ENCODE measurements around the gene SIK2. TPM values are rescaled to one million over a fixed set of nuclear protein-coding genes. Genes with fewer than 3 reads are reported as not detected.
"Not testable (repeated sequence)": the region's sequence is repeated elsewhere in the genome, so short reads cannot be mapped to it uniquely, and the experiment has no call there.

SIK2 gene
- total and polyA plus RNA-seq, 2 donors: 4.5 to 5.3 TPM

- Histone ChIP-seq H3K27me3 (ENCODE audit: control insufficient read depth in 2 of 2, insufficient read depth in 1 of 2, low read length in 1 of 2) (no peaks in the 10 kb centered on the region), H3K9me3 (ENCODE audit: control insufficient read depth in 2 of 2, insufficient read depth in 1 of 2, low read length in 1 of 2) (no peaks in the 10 kb centered on the region), H3K27ac (ENCODE audit: low read depth in 1 of 2, low read length in 1 of 2) (no peak overlapping the region), H3K4me3 (ENCODE audit: low read length in 2 of 2) (no peak overlapping the region), H3K4me1 (ENCODE audit: control insufficient read depth in 2 of 2, insufficient read depth in 2 of 2, low read length in 2 of 2) (no peaks in the 10 kb centered on the region), H3K36me3 (ENCODE audit: control insufficient read depth in 2 of 2, insufficient read depth in 2 of 2, low read length in 1 of 2) (peaks cover 0 to 14% of the 10 kb centered on the region in 2 donors)
- no peak for DNase-seq (ENCODE audit: low read depth in 6 of 9, low spot score in 9 of 9)
- WGBS: 96% methylated on average over 4 of the region's 4 CpGs
These were observed 35.6 kb downstream of the SIK2 start for GRCh38 chr11:111637885-111638284.

DNA sequence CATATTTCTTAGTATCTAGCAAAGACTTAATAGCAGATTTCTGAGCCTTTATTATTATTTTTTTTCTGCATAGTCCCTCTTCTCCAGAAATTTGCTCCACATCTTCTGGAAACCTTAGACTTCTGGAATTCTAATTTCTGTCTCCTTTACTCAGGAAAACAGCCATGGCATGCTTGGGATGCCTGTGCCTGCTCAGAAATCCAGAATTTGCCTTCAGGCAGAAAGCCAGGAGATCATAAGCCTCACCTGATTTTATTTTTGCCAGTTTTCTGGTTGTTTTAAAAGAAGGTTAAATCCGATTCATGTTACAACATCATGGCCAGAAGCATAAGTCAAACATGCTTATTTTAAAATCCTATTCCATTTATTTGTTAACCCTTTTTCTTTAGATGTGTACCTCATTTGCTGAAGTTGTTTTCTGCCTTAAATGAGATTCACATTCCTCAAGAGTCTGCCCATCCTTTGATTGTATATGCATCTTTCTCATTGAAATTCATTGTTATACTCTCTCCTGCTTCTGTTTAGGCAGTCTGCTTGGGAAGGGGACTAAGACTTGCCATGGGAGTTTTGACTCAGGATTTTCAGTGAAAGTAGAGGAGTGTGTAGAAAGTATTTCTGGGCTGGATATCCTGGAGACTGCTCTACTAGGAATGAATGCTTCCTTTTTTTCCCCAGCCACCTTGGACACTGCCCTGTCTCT, 37.1 kb downstream of the SIK2 start:
- WGBS: 96% methylated on average over 1 of the region's 1 CpG
- Histone ChIP-seq H3K4me3 (ENCODE audit: low read length in 2 of 2) (no peak overlapping the region), H3K27ac (ENCODE audit: low read depth in 1 of 2, low read length in 1 of 2) (no peak overlapping the region), H3K9me3 (ENCODE audit: control insufficient read depth in 2 of 2, insufficient read depth in 1 of 2, low read length in 1 of 2) (no peaks in the 10 kb centered on the region), H3K36me3 (ENCODE audit: control insufficient read depth in 2 of 2, insufficient read depth in 2 of 2, low read length in 1 of 2) (peaks cover 0 to 14% of the 10 kb centered on the region in 2 donors), H3K27me3 (ENCODE audit: control insufficient read depth in 2 of 2, insufficient read depth in 1 of 2, low read length in 1 of 2) (no peaks in the 10 kb centered on the region), H3K4me1 (ENCODE audit: control insufficient read depth in 2 of 2, insufficient read depth in 2 of 2, low read length in 2 of 2) (no peaks in the 10 kb centered on the region)
- DNase-seq (ENCODE audit: low read depth in 6 of 9, low spot score in 9 of 9): no peak

DNA sequence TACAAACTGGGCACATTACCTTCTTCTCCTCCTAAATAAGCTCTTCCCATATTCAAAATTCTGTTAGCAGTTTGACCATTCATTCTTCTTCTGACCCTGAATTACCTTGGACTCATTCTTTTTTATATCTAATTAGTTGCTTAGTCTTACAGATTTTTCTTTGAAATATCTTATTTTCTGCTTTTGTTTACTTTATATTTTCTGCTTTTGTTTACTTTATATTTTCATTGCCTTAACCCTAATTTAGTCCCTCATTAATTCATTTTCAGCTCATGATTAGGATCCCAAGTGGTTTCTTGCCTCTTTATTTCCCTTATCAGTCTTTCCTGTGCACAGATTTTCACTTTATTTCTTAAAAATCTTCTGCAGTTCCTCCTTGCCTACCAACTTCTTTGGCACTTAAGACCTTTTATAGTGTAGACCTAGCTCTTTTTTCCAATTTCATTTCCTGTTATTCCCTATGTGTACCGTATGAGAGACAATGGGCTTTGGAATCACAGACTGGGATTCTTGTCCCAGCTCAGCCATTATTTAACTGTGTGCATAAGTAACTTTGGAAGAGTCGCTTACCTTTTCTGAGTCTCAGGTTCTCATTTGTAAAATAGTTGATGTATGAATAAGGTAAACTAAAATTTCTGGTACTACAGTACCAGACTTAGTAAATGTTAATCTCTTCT, 39.2 kb downstream of the SIK2 start:
- DNase-seq (ENCODE audit: low read depth in 6 of 9, low spot score in 9 of 9): no peak
- WGBS: 96% methylated on average over 2 of the region's 2 CpGs
- no peak overlapping the region for H3K4me3 ChIP-seq (ENCODE audit: low read length in 2 of 2)
- no peaks in the 10 kb centered on the region for H3K27me3 ChIP-seq (ENCODE audit: control insufficient read depth in 2 of 2, insufficient read depth in 1 of 2, low read length in 1 of 2)
- H3K9me3 ChIP-seq (ENCODE audit: control insufficient read depth in 2 of 2, insufficient read depth in 1 of 2, low read length in 1 of 2): no peaks in the 10 kb centered on the region
- H3K36me3 ChIP-seq (ENCODE audit: control insufficient read depth in 2 of 2, insufficient read depth in 2 of 2, low read length in 1 of 2): peaks cover 0 to 14% of the 10 kb centered on the region in 2 donors
- no peaks in the 10 kb centered on the region for H3K4me1 ChIP-seq (ENCODE audit: control insufficient read depth in 2 of 2, insufficient read depth in 2 of 2, low read length in 2 of 2)
- H3K27ac ChIP-seq (ENCODE audit: low read depth in 1 of 2, low read length in 1 of 2): no peak overlapping the region

- DNase-seq (ENCODE audit: low read depth in 6 of 9, low spot score in 9 of 9): no peak
- 98% methylated on average over 1 of the region's 1 CpG for WGBS
- H3K27me3 ChIP-seq (ENCODE audit: control insufficient read depth in 2 of 2, insufficient read depth in 1 of 2, low read length in 1 of 2): no peaks in the 10 kb centered on the region
These were observed 40.3 kb downstream of the SIK2 start for GRCh38 chr11:111642542-111642941.

DNA sequence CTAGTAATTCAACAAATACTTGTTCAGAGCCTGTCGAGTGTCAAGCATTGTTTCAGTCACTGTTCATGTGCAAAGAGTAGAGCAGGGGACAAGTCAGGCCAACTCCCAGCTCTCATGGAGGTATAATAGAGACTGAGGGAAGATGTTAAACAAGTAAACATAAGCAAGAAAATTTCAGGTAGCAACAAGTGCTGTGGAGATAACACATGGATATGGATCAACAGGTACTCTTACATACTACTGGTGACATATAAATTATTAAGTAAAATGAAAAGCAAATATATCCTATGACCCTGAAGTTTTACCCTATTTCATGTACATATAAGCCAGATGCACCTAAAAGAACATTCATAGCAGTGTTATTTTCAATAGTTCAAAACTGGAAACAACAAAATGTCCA, 42.7 kb downstream of the SIK2 start:
- WGBS: 96% methylated on average over 1 of the region's 1 CpG
- no peak for DNase-seq (ENCODE audit: low read depth in 6 of 9, low spot score in 9 of 9)
- Histone ChIP-seq H3K27ac (ENCODE audit: low read depth in 1 of 2, low read length in 1 of 2) (no peak overlapping the region), H3K36me3 (ENCODE audit: control insufficient read depth in 2 of 2, insufficient read depth in 2 of 2, low read length in 1 of 2) (peaks cover 0 to 8% of the 10 kb centered on the region in 2 donors), H3K27me3 (ENCODE audit: control insufficient read depth in 2 of 2, insufficient read depth in 1 of 2, low read length in 1 of 2) (no peaks in the 10 kb centered on the region), H3K4me3 (ENCODE audit: low read length in 2 of 2) (no peak overlapping the region), H3K4me1 (ENCODE audit: control insufficient read depth in 2 of 2, insufficient read depth in 2 of 2, low read length in 2 of 2) (no peaks in the 10 kb centered on the region), H3K9me3 (ENCODE audit: control insufficient read depth in 2 of 2, insufficient read depth in 1 of 2, low read length in 1 of 2) (no peaks in the 10 kb centered on the region)

More at GRCh38 chr11:111642542-111642941, 40.3 kb downstream of the SIK2 start:
- Histone ChIP-seq H3K27ac (ENCODE audit: low read depth in 1 of 2, low read length in 1 of 2) (no peak overlapping the region), H3K36me3 (ENCODE audit: control insufficient read depth in 2 of 2, insufficient read depth in 2 of 2, low read length in 1 of 2) (peaks cover 0 to 14% of the 10 kb centered on the region in 2 donors), H3K4me1 (ENCODE audit: control insufficient read depth in 2 of 2, insufficient read depth in 2 of 2, low read length in 2 of 2) (no peaks in the 10 kb centered on the region), H3K4me3 (ENCODE audit: low read length in 2 of 2) (no peak overlapping the region), H3K9me3 (ENCODE audit: control insufficient read depth in 2 of 2, insufficient read depth in 1 of 2, low read length in 1 of 2) (no peaks in the 10 kb centered on the region)

DNA sequence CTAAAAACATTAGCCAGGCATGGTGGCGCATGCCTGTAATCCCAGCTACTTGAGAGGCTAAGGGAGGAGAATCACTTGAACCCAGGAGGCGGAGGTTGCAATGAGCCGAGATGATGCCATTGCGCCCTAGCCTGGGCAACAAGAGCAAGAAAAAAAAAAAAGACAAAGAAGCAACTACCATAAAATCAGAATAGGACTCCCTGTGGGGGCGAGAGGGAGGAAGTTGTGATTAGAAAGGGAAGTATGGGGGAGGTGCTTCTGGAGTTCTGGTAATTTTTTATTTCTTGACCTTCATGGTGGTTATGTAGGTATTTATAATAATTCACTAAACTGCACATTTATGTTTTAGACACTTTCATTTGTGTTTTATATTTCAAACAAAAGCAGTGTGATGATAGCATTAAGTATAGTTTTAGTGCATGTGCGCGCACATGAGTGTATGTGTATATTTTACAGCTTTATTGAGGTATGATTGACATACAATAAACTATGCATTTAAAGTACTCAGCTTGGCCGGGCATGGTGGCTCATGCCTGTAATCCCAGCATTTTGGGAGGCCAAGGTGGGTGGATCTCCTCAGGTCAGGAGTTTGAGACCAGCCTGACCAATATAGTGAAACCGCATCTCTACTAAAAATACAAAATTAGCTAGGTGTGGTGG, 43.5 kb downstream of the SIK2 start:
- Histone ChIP-seq H3K27ac (ENCODE audit: low read depth in 1 of 2, low read length in 1 of 2) (no peak overlapping the region), H3K4me3 (ENCODE audit: low read length in 2 of 2) (no peak overlapping the region), H3K4me1 (ENCODE audit: control insufficient read depth in 2 of 2, insufficient read depth in 2 of 2, low read length in 2 of 2) (no peaks in the 10 kb centered on the region), H3K27me3 (ENCODE audit: control insufficient read depth in 2 of 2, insufficient read depth in 1 of 2, low read length in 1 of 2) (no peaks in the 10 kb centered on the region), H3K36me3 (ENCODE audit: control insufficient read depth in 2 of 2, insufficient read depth in 2 of 2, low read length in 1 of 2) (peaks cover 0 to 8% of the 10 kb centered on the region in 2 donors), H3K9me3 (ENCODE audit: control insufficient read depth in 2 of 2, insufficient read depth in 1 of 2, low read length in 1 of 2) (no peaks in the 10 kb centered on the region)
- no peak for DNase-seq (ENCODE audit: low read depth in 6 of 9, low spot score in 9 of 9)
- 97% methylated on average over 9 of the region's 9 CpGs for WGBS

DNA sequence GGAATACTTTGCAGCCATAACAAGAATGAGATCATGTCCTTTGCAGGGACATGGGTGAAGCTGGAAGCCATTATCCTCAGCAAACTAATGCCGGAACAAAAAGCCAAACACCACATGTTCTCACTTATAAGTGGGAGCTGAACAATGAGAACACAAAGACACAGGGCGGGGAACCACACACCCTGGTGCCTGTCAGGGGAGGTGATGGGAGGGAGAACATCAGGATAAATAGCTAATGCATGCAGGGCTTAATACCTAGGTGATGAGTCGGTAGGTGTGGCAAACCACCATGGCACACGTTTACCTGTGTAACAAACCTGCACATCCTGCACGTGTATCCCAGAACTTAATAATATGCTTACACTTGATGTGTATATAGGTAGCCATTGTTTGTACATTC, 49.1 kb downstream of the SIK2 start:
- WGBS: 98% methylated on average over 5 of the region's 5 CpGs
- H3K4me3 ChIP-seq (ENCODE audit: low read length in 2 of 2); H3K9me3 ChIP-seq (ENCODE audit: control insufficient read depth in 2 of 2, insufficient read depth in 1 of 2, low read length in 1 of 2); DNase-seq (ENCODE audit: low read depth in 6 of 9, low spot score in 9 of 9); H3K36me3 ChIP-seq (ENCODE audit: control insufficient read depth in 2 of 2, insufficient read depth in 2 of 2, low read length in 1 of 2); H3K4me1 ChIP-seq (ENCODE audit: control insufficient read depth in 2 of 2, insufficient read depth in 2 of 2, low read length in 2 of 2); H3K27ac ChIP-seq (ENCODE audit: low read depth in 1 of 2, low read length in 1 of 2); H3K27me3 ChIP-seq (ENCODE audit: control insufficient read depth in 2 of 2, insufficient read depth in 1 of 2, low read length in 1 of 2): not testable (repeated sequence)

DNA sequence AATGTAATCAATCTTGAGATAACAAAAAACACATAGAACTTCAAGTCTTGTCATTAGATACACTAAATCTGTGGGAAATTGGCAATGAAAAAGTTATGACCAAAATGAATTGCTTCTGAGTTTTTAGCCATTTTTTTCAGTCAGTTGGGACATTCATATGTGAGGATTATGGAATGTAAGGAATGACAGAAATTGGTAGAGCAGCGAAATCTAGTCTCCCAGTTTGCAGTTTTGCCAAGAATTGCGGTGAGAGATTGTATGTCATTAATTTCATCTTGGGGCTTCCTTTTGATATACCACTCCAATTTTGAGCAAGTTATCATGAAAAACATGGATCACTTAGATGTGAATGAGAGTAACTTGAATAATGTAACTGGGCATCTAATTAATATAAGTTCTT, 49.9 kb downstream of the SIK2 start:
- WGBS: 94% methylated on average over 2 of the region's 2 CpGs
- no peaks in the 10 kb centered on the region for H3K9me3 ChIP-seq (ENCODE audit: control insufficient read depth in 2 of 2, insufficient read depth in 1 of 2, low read length in 1 of 2)
- no peaks in the 10 kb centered on the region for H3K36me3 ChIP-seq (ENCODE audit: control insufficient read depth in 2 of 2, insufficient read depth in 2 of 2, low read length in 1 of 2)
- DNase-seq (ENCODE audit: low read depth in 6 of 9, low spot score in 9 of 9): no peak
- H3K4me1 ChIP-seq (ENCODE audit: control insufficient read depth in 2 of 2, insufficient read depth in 2 of 2, low read length in 2 of 2): no peaks in the 10 kb centered on the region
- H3K4me3 ChIP-seq (ENCODE audit: low read length in 2 of 2): no peak overlapping the region
- no peaks in the 10 kb centered on the region for H3K27me3 ChIP-seq (ENCODE audit: control insufficient read depth in 2 of 2, insufficient read depth in 1 of 2, low read length in 1 of 2)
- H3K27ac ChIP-seq (ENCODE audit: low read depth in 1 of 2, low read length in 1 of 2): no peak overlapping the region

GRCh38 chr11:111654601-111655000, 52.4 kb downstream of the SIK2 start:
- H3K4me1 ChIP-seq (ENCODE audit: control insufficient read depth in 2 of 2, insufficient read depth in 2 of 2, low read length in 2 of 2): no peaks in the 10 kb centered on the region
- H3K27me3 ChIP-seq (ENCODE audit: control insufficient read depth in 2 of 2, insufficient read depth in 1 of 2, low read length in 1 of 2): no peaks in the 10 kb centered on the region
- H3K9me3 ChIP-seq (ENCODE audit: control insufficient read depth in 2 of 2, insufficient read depth in 1 of 2, low read length in 1 of 2): no peaks in the 10 kb centered on the region
- DNase-seq (ENCODE audit: low read depth in 6 of 9, low spot score in 9 of 9): no peak
- no peak overlapping the region for H3K4me3 ChIP-seq (ENCODE audit: low read length in 2 of 2)
- no peaks in the 10 kb centered on the region for H3K36me3 ChIP-seq (ENCODE audit: control insufficient read depth in 2 of 2, insufficient read depth in 2 of 2, low read length in 1 of 2)
- H3K27ac ChIP-seq (ENCODE audit: low read depth in 1 of 2, low read length in 1 of 2): no peak overlapping the region
